Measurements from ENCODE around the gene PCSK4.

DNA sequence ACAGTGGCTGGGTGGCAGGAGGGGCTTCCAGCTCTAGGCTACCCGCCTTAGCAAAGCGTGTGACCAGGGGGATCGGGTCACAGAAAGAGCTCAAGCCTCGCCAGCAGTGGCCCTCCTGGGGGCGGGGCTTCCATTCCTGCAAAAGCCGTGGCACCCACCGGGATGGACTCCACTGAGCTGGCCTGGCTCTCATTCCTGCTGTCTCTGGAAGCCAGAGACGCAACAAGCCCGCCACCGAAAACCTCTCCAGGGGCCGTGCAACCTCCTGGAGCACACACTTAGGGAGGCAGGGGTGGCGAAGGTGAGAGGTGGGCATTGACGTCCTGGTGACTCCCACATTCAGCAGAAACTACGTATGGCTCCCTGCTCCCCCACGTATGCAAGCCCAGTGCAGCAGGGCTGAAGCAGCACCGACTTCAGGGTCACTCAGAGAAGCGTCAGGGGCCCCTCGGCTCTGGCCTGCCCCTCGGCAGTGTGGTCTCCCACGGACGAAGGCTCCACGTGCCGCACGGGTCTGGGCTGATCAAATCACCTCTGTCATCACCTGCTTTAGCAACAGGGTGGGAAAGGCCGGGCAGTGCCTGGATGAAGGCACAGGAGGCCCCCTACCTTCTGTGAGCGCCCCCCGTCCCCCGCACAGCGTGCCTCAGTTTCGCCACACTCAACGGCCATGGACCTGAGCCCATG, 14.3 kb downstream of the PCSK4 start:
- TF ChIP-seq, protein P1, sequence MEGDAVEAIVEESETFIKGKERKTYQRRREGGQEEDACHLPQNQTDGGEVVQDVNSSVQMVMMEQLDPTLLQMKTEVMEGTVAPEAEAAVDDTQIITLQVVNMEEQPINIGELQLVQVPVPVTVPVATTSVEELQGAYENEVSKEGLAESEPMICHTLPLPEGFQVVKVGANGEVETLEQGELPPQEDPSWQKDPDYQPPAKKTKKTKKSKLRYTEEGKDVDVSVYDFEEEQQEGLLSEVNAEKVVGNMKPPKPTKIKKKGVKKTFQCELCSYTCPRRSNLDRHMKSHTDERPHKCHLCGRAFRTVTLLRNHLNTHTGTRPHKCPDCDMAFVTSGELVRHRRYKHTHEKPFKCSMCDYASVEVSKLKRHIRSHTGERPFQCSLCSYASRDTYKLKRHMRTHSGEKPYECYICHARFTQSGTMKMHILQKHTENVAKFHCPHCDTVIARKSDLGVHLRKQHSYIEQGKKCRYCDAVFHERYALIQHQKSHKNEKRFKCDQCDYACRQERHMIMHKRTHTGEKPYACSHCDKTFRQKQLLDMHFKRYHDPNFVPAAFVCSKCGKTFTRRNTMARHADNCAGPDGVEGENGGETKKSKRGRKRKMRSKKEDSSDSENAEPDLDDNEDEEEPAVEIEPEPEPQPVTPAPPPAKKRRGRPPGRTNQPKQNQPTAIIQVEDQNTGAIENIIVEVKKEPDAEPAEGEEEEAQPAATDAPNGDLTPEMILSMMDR (IDR thresholded peaks at IDR 0.05): no peak
- TF ChIP-seq POLR2AphosphoS5 (IDR thresholded peaks at IDR 0.05): no peak
- no peak for TF ChIP-seq POLR2A (IDR thresholded peaks at IDR 0.05)
- no peak for TF ChIP-seq EP300 (IDR thresholded peaks at IDR 0.05)

Data from upper lobe of left lung (tissue), 4 donors.